GM18526 (cell line): Measurements from ENCODE around the gene SIPA1L2.

Source experiments
- POLR2A ChIP-seq: IDR thresholded peaks from 3 replicates; pipeline ENCODE4 v1.6.1; 2011; ENCODE audit not compliant: insufficient read length; ENCODE audit errors: extremely low read depth

Gene SIPA1L2

DNA sequence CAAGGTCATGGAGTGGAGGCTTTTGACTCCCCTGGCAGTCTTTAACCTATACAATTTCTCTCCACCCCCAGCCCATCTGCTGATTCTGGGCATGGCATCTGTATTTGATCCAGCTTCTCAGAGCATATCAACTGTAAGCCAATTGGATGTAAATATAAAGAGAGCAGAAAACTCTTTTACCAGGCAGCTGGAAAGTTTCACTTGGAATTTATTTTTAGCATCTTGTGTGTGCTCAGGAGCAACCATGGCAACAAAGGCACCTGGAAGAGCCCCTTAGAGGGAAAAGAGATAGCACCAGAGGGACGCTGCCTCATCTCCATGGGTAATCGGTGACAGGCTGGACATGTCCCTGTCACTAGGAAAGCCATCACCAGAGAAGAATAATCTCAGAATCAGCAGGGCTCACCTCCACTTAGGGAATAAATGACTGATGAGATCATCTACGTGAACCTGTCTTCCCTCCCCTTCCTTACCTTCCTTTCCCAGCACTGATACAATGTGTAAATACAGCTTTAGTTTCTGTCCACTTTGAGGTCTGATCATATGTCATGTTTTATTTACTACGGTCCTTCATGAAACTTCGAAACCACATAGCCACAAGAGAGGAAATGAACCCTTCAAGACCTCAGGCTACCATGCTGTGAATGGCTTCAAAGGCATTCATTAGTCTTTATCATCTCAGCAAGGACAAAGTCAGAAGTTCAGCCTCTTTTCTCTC, 25.3 kb upstream of the SIPA1L2 start:
- TF ChIP-seq POLR2A = no peak

DNA sequence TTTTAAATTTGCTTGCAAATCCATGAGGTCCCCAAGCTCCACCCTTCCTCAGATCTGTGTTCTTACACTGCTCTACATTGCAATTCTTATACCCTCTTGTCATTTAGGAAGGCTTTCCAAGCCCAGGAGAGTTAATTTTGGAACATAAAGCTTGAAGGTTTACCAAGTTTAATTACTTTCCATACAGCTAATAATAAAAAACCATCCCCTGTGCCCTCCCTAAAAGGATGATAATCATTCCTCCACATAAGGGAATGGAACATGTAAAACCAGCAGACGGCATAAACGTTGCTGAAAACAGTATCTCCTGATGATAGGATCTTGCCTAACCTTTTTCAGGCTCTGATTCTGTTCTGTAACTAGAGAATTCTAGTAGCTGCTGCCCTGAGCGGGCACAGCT, 23.9 kb upstream of the SIPA1L2 start:
- TF ChIP-seq POLR2A = no peak

DNA sequence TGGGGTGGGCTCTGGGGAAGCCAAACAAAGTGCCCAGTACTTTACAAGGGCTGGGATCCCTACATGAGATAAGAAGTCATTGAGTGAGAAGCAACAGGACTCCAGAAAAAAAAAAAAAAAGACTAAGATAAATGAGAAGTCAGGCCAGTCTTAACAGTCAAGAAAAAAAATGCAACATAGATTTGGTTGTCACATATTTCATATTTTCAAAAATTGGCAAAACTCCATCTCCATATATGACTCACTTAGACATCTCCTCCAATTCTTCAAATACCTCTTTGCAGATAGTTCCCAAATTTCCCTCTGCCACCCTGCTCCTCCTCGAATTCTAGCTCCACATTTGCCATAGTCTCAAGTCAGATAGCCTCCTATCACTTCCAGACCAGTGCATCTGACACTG, 20.9 kb upstream of the SIPA1L2 start:
- TF ChIP-seq POLR2A = no peak

GRCh38 chr1:232650418-232650817, 20.5 kb upstream of the SIPA1L2 start:
- no peak for TF ChIP-seq POLR2A

DNA sequence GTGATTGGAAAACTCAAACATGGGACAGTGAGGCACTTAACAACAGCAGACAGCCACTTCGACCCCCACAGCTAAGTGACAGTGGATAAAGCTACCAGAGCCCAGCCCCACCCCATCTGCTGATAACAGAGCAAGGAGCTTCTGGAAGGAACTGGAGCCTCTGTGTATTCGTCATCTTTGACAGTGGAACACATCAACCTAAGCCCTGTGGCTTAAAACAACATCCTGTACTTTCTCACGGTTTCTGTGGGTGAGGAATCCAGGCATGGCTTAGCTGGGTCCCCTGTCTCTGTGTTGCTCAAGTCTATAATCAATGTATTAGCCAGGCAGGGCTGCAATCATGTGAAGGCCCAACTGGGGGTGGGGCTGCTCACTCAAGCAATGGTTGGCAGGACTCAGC, 18.4 kb upstream of the SIPA1L2 start:
- TF ChIP-seq POLR2A = no peak

- TF ChIP-seq POLR2A = no peak
Observed at GRCh38 chr1:232644209-232644608, 14.3 kb upstream of the SIPA1L2 start.

DNA sequence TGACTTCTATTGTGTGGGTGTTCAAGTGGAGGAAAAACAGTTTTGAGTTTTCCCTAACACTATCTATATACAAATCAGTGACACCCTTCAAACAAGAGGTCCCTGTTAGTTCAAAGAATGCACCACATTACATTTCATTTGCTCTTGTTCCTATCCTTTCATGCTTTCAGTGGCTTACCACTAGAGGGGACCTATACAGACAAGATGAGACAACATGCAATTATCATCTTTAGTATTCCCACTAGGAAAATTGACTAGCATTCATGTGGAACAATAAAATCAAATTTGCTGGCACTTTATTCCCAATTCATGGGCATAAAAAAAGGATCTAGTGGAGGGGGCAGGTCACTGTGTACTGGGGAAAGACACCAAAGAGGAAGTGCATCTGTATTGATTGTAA, 13.3 kb upstream of the SIPA1L2 start:
- no peak for TF ChIP-seq POLR2A

GRCh38 chr1:232641507-232641906, 11.6 kb upstream of the SIPA1L2 start:
- no peak for TF ChIP-seq POLR2A

GRCh38 chr1:232636799-232637198, 6.9 kb upstream of the SIPA1L2 start:
- no peak for TF ChIP-seq POLR2A

- no peak for TF ChIP-seq POLR2A
Observed at GRCh38 chr1:232635778-232636356, 5.9 kb upstream of the SIPA1L2 start.

DNA sequence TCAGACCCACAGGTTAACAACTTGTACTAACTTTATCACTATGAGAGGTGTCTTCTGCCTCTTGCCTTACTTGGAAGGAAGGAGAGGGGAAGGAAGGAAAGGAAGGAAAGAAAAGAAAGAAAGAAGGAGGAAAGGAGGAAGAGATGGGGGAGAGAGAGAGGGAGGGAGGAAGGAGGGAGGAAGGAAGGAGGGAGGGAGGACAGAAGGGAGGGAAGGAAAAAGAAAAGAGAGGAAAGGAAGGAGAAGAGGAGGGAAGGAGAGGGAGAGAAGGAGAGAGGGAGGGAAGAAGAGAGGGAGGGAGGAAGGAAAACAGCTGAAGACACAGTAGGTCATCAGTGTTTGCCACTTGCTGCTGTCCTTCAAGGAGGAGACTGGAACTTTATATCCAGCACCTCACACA, 5.3 kb upstream of the SIPA1L2 start:
- no peak for TF ChIP-seq POLR2A

GRCh38 chr1:232634096-232634495, 4.2 kb upstream of the SIPA1L2 start:
- TF ChIP-seq POLR2A = no peak

GRCh38 chr1:232630894-232631195, 912 bp upstream of the SIPA1L2 start:
- TF ChIP-seq POLR2A = no peak

DNA sequence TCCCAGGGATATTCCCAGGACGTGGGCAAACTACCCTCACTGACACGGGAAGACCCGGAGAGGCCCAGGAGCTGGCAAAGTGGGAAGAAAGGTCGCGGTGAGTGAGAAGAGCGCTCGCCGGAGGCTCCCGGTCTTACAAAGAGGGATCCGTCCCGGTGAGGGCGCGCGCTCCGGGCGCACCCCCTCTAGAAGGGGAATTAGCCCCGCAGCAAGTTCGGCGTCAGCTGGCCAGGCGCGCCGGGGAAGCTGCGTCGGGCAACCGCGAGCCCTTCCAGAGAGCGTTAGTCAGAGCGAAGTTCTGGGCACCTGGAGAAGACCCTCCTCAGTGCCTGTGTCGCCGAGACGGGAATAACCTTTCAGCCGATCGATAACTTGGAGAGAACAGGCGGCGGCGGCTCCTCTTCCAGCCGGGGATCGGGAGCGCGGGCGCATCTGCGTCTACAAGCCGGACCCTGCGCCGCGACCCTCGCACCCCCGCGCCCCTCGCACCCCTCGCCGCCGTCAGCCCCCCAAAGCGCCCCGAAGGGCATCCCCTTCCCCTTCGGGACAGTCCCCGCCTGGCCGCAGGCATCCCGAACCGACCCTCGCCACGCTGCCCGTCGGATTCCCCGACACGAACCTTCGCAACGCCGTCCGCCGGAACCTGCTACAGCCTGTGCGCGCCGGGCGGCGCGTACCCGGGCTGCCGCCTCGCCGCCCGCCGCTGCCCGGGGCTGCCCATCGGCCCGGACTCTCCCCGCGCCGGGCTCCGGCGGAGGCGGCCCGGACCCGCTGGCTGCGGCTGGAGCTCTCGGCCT, 485 bp downstream of the SIPA1L2 start:
- no peak for TF ChIP-seq POLR2A

DNA sequence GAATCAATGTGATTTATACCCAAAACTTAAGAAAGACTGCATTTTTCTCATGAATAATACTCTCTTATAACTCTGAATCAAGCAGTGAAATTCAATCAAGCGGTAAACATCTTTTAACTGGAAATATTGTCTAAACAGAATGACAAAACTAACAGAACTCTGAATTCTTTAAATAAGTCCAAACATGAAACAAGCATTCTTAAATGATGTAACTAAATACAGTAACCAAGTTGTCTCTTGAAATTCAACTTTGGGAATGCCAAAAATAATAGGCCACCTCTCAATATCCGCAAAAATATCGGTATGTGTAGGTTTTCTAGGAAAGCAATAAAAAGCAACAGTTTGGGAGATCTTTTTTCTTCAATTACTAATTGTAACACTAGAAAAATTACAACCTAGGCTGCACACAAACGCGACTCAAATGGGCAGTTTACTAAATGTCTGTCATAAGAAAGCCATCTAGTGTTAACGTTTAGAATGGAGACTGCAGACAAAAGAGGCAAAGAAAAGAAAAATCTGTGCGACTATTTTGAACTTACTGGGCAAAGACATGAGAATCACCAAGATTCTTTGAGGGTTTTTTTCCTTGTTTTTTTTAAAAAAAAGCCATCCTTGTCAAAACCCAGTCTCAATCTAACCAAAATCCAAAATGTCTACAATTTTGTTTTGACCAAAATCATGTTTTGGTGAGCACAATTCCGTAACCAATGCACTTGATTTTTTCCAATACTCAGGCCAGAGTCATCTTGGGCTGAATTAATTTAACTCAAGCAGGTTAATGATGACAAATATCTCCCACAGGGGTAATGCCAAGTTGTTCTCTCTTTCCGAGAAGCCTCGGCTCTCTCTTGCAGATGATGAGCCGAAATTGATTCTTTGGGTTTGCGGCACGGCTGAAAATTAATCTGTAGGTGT, 1.3 kb downstream of the SIPA1L2 start:
- TF ChIP-seq POLR2A = no peak

DNA sequence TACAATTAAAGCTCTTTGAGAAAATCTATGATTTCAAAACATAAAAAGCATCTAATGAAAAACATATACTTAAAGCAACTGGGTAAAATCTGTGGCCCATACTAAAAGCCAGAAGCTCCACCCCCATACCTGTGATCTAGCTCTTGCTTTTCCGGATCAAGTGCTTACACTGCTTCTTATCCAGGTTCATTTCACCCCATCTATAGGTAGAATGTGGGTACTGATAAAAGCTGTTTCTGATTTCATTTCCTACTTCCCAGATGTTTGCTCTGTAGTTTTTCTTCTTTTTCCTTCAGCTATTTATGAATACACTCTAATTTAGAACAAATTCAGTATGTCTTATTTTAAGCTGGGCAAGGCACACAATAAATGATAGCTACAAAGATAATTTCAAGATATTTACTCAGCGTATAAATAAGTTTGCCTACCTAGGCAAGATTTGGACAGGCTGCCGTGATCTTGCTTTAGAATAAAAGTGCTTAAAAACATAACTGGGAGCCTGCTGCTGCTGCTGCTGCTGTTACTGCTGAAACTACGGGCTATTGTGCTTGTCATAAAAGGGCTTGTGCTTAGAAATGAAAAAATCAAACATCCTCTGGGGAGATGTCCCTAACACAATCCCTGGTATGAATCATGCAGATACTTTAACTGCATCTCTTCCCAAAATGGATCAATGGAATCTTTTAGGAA, 2.1 kb downstream of the SIPA1L2 start:
- no peak for TF ChIP-seq POLR2A
